DOHH2 (cell line): Measurements from ENCODE around the gene NOTCH1.

ENCODE experiments used
- EZH2phosphoT487 ChIP-seq: fragments of 200-600 bp; sonication (generic); IDR thresholded peaks from 2 replicates; pipeline ENCODE4 v1.6.1; 2017; ENCODE audit warnings: borderline replicate concordance, mild to moderate bottlenecking, antibody characterized with exemption, low read length, moderate library complexity, mixed read lengths
- TF ChIP-seq, protein P1 (sequence below): fragments of 200-600 bp; sonication (generic); IDR thresholded peaks from one replicate; pipeline ENCODE4 v1.5.1; 2014; ENCODE audit warnings: antibody characterized with exemption, mild to moderate bottlenecking, low read depth, low read length; ENCODE audit not compliant: poor library complexity, severe bottlenecking

DNA sequence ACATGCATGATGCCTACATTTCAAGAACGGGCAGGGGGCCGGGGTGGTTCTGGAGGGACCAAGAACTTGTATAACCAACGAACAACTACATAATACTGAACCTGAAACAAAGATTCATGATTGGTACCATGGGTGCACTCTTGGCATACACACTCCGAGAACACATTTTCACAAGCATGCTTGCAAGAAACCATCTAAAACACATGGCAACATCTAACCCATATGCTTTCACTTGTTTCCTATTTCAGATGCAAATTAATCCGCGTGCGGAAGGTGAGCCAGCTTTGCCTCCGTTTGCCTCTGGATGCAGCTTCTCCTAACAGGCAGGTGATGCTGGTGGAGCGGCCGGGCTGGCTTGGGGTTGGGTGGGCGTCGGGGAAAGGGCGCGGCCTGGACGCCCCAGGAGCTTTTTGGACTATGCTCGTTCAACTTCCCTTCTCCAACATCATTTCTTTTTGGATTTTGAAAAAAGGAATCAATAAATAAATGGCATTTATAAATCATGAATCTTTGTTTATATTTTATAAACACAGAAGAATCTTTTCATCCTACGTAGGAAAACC, 50.5 kb downstream of the NOTCH1 start:
- TF ChIP-seq, protein P1, sequence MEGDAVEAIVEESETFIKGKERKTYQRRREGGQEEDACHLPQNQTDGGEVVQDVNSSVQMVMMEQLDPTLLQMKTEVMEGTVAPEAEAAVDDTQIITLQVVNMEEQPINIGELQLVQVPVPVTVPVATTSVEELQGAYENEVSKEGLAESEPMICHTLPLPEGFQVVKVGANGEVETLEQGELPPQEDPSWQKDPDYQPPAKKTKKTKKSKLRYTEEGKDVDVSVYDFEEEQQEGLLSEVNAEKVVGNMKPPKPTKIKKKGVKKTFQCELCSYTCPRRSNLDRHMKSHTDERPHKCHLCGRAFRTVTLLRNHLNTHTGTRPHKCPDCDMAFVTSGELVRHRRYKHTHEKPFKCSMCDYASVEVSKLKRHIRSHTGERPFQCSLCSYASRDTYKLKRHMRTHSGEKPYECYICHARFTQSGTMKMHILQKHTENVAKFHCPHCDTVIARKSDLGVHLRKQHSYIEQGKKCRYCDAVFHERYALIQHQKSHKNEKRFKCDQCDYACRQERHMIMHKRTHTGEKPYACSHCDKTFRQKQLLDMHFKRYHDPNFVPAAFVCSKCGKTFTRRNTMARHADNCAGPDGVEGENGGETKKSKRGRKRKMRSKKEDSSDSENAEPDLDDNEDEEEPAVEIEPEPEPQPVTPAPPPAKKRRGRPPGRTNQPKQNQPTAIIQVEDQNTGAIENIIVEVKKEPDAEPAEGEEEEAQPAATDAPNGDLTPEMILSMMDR: no peak
- no peak for TF ChIP-seq EZH2phosphoT487
